Caki2 (cell line): ENCODE results near the gene ATAD1. TPM values are rescaled to one million over a fixed set of nuclear protein-coding genes. Genes with fewer than 3 reads are reported as not detected.
"Not testable (repeated sequence)": the region's sequence is repeated elsewhere in the genome, so short reads cannot be mapped to it uniquely, and the experiment has no call there.

Experiments used
- DNase-seq: peaks from one replicate; pipeline ENCODE4 v3.0.0-alpha.2; 2015; ENCODE audit warnings: low read depth
- in situ Hi-C: cut with HindIII; loops from 2 replicates; pipeline ENCODE4 v1.10.0; 2016; ENCODE audit warnings: low sequenced_read_pairs, low pct_unique_long_range_greater_than_20kb, mixed read lengths
- total RNA-seq: library from RNA; depleted of rRNA; stranded (reverse); fragments of >200 nt; shearing (Covaris generic); gene quantifications from 2 replicates; pipeline ENCODE4 v1.2.3, GENCODE V29; 2014; ENCODE audit warnings: low replicate concordance

Gene ATAD1
- total RNA-seq, 1 experiment from 2014 or later: 37.7 TPM

GRCh38 chr10:87818505-87819288 is 671 bp upstream of the ATAD1 start:
- in situ Hi-C loops: loop anchor here (10.0 kb wide), 1 partner anchor 84 kb away; no protein-coding TSS in a partner anchor
- peak; percentile 43 for DNase-seq

GRCh38 chr10:87816898-87817608 is 973 bp downstream of the ATAD1 start:
- DNase-seq: no peak
- in situ Hi-C loops: loop anchor here (10.0 kb wide), 1 partner anchor 82 kb away; no protein-coding TSS in a partner anchor

- in situ Hi-C loops: loop anchor here (10.0 kb wide), 1 partner anchor 82 kb away; no protein-coding TSS in a partner anchor
- no peak for DNase-seq
Measured at GRCh38 chr10:87816163-87816897, 1.7 kb downstream of the ATAD1 start.

- DNase-seq: no peak
- in situ Hi-C loops: no loop called here
Measured at GRCh38 chr10:87804939-87805569, 13.0 kb downstream of the ATAD1 start.

GRCh38 chr10:87803831-87804230 is 14.2 kb downstream of the ATAD1 start:
- in situ Hi-C loops: no loop called here
- DNase-seq: no peak

- DNase-seq: no peak
Measured at GRCh38 chr10:87803328-87803727, 14.7 kb downstream of the ATAD1 start.

GRCh38 chr10:87801813-87802435 is 16.1 kb downstream of the ATAD1 start:
- in situ Hi-C loops: not testable (repeated sequence)
- peak; percentile 14 for DNase-seq

More at GRCh38 chr10:87803328-87803727, 14.7 kb downstream of the ATAD1 start:
- in situ Hi-C loops: no loop called here

GRCh38 chr10:87799860-87800259 is 18.2 kb downstream of the ATAD1 start:
- DNase-seq: no peak
- in situ Hi-C loops: no loop called here

- in situ Hi-C loops: no loop called here
- DNase-seq: no peak
Measured at GRCh38 chr10:87798082-87798481, 19.9 kb downstream of the ATAD1 start.

- no peak for DNase-seq
- in situ Hi-C loops: no loop called here
Measured at GRCh38 chr10:87794285-87794684, 23.7 kb downstream of the ATAD1 start.

- DNase-seq: no peak
- in situ Hi-C loops: no loop called here
Measured at GRCh38 chr10:87790185-87790584, 27.8 kb downstream of the ATAD1 start.

- in situ Hi-C loops: no loop called here
- no peak for DNase-seq
Measured at GRCh38 chr10:87786421-87786820, 31.6 kb downstream of the ATAD1 start.

- peak; percentile 61 for DNase-seq
- in situ Hi-C loops: no loop called here
Measured at GRCh38 chr10:87782721-87783120, 35.3 kb downstream of the ATAD1 start.

GRCh38 chr10:87781545-87781944 is 36.5 kb downstream of the ATAD1 start:
- no peak for DNase-seq
- in situ Hi-C loops: no loop called here

- no peak for DNase-seq
- in situ Hi-C loops: no loop called here
Measured at GRCh38 chr10:87776328-87776727, 41.7 kb downstream of the ATAD1 start.

- in situ Hi-C loops: no loop called here
- DNase-seq: no peak
Measured at GRCh38 chr10:87775766-87776165, 42.3 kb downstream of the ATAD1 start.

- in situ Hi-C loops: no loop called here
- DNase-seq: peak; percentile 36
Measured at GRCh38 chr10:87771871-87772500, 46.0 kb downstream of the ATAD1 start.
